Jurkat, Clone E6-1 (cell line): ENCODE data around the gene BAD.
A peak's percentile ranks its signal among the peaks of the same experiment; 100 is the strongest.

ENCODE experiments used
- DNase-seq: peaks from one replicate; pipeline ENCODE4 v3.0.0-alpha.2; 2011; ENCODE audit warnings: low read depth, low spot score
- H3K4me3 ChIP-seq: 2 replicates; pipeline ENCODE4 v1.5.1; 2011; ENCODE audit warnings: mild to moderate bottlenecking, low read length, control low read depth, moderate library complexity

BAD gene

DNA sequence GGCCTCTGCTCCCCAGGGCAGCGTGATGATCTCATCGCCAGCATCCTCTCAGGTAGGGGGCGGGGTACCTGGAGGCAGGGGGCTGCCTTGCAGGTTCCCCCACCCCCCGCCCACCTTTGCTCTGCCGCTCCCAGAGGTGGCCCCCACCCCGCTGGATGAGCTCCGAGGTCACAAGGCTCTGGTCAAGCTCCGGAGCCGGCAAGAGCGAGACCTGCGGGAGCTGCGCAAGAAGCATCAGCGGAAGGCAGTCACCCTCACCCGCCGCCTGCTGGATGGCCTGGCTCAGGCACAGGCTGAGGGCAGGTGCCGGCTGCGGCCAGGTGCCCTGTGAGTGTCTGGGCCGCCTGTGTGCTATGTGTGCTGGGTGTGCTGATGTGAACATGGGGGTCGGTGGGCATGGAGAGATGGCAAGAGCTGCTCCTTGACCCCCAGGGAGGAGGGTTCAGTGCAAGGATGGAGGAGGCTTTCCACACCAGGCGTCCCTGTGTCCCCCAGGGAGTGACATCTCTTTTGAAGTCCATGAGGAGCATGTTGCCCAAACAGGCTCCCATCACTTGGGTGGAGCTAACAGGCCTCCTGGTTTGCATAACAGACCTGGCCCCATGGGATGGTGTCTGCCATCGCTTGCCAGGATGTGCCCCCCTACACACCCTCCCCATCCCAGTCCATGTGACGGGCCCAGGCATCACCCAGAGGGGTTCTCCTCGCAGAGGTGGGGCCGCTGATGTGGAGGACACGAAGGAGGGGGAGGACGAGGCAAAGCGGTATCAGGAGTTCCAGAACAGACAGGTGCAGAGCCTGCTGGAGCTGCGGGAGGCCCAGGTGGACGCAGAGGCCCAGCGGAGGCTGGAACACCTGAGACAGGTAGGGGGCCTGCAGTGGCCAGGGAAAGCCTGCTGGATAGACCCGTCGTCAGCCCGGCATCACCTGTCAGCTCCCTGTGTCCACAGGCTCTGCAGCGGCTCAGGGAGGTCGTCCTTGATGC is 19.0 kb downstream of the BAD start:
- no peak for DNase-seq
- no peak overlapping the region for H3K4me3 ChIP-seq

GRCh38 chr11:64264371-64264852 is 20.1 kb downstream of the BAD start:
- H3K4me3 ChIP-seq = no peak overlapping the region
- DNase-seq = no peak

DNA sequence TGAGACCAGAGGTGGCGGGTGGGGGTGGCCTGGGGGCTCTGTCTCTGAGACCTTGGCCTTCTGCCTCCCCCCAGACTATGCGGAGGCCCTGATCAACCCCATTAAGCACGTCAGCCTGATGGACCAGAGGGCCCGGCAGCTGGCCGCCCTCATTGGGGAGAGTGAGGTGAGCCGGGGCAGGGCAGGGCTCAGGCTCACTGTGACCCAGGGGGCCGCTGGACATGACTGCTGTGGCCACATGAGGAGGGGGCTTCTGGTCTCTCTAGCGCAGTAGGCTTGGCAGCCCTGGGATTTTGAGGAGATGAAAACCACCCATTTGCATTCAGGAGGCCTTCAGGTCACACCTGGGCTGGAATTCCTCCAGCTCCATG is 20.5 kb downstream of the BAD start:
- no peak overlapping the region for H3K4me3 ChIP-seq
- no peak for DNase-seq

DNA sequence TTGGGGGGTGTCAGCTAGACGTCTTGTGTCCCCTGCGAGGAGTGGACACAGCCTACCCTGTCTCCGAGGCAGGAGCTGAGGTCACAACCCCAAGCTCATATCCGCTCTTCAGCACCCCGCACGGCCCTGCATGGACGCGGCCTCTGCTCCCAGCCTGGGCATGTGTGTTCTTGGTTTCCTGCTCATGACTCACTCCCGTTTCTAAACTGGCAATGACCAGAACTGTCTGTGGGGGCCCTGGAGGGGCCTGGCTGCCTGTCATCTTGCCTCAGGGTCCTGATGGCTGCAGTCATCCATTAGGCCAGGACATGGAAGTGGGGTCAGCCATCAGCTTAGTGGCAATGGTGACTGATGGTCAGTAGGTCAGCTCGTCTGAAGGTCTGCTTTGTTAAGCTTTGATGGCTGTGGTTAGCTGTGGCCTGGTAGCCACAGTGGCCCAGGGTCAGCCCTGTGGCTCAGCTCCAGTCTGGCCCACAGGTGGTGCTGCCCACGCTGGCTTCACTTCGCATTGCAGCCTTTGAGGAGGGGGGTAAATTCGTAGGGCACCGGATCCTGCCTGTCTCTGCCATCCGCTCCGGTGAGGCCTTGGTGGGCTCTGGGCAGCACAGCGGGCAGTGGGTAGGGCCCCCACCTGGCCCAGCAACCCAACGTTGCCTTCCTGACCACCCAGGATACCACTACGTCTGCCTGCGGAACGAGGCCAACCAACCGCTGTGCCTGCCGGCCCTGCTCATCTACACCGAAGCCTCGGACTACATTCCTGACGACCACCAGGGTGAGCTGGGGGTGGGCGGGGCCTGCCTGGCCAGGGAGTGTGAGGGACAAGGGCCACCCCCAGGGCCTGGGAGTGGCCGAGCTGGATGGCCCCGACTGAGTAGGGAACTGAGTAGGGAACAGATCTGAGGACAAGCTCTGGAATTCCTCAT is 21.2 kb downstream of the BAD start:
- DNase-seq = no peak
- H3K4me3 ChIP-seq = no peak overlapping the region

- no peak for DNase-seq
- H3K4me3 ChIP-seq = no peak overlapping the region
Observed at GRCh38 chr11:64262271-64263002, 22.0 kb downstream of the BAD start.

- no peak overlapping the region for H3K4me3 ChIP-seq
- no peak for DNase-seq
Observed at GRCh38 chr11:64261556-64262080, 22.8 kb downstream of the BAD start.

- H3K4me3 ChIP-seq = no peak overlapping the region
- no peak for DNase-seq
Observed at GRCh38 chr11:64260147-64260708, 24.2 kb downstream of the BAD start.

- no peak for DNase-seq
Observed at GRCh38 chr11:64259533-64260067, 24.9 kb downstream of the BAD start.

DNA sequence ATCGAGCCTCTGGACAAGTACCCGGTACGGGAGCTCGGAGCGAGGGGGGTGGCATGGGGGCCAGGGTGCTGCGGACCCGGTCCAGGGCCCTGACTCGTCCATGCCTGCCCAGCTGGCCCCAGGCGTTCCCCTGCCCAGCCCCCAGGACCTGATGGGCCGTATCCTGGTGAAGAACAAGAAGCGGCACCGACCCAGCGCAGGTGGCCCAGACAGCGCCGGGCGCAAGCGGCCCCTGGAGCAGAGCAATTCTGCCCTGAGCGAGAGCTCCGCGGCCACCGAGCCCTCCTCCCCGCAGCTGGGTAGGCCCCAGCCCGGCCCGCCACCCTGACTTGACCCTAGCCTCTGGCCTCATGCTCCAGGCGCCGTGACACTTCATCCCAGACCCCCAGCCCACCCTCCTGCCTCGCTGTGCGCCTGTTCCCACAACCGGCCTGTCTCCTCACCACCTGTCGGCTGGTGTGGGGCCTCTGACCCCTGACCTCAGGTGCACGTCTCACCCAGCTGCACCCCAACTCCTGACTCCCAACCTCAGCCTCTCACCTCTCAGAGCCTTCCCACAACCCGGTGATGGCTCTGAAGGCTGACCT is 25.4 kb downstream of the BAD start:
- no peak overlapping the region for H3K4me3 ChIP-seq
- no peak for DNase-seq

More at GRCh38 chr11:64259533-64260067, 24.9 kb downstream of the BAD start:
- no peak overlapping the region for H3K4me3 ChIP-seq

- no peak overlapping the region for H3K4me3 ChIP-seq
- DNase-seq = no peak
Observed at GRCh38 chr11:64258356-64258755, 26.1 kb downstream of the BAD start.

DNA sequence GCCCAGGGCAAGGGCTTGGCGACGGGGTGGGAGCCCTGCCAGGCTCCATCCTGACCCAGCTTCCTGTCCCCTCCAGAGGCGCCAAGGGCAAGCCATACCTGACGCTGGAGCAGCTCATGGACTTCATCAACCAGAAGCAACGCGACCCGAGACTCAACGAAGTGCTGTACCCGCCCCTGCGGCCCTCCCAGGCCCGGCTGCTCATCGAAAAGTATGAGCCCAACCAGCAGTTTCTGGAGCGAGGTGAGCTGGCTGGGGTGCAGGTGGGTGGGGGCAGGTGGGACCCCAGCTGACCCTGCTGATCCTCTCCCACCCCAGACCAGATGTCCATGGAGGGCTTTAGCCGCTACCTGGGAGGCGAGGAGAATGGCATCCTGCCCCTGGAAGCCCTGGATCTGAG is 28.2 kb downstream of the BAD start:
- H3K4me3 ChIP-seq = no peak overlapping the region
- DNase-seq = no peak

- H3K4me3 ChIP-seq = no peak overlapping the region
- no peak for DNase-seq
Observed at GRCh38 chr11:64255135-64256128, 29.0 kb downstream of the BAD start.

GRCh38 chr11:64254326-64254725 is 30.1 kb downstream of the BAD start:
- H3K4me3 ChIP-seq = no peak overlapping the region
- DNase-seq = no peak

DNA sequence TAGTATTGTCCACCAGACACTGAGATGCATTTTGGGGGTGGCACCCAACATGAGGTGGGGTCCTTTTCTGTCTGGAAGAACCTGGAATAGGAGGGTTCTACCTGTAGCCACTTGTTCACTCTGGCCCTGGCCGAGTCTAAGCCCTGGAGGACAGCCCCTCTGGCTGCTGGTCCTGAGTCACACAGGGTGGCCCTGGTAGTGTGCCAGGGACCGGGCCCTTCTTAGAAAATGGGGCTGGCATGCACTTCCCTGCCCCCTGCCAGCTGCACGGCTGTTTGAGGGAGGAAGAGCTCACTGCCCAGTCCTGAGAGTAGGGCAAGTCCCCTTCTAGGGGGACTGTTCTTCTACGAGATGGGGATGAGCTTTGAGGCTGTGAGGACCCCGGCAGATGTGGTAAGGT is 31.0 kb downstream of the BAD start:
- no peak for DNase-seq
- no peak overlapping the region for H3K4me3 ChIP-seq

GRCh38 chr11:64253043-64253442 is 31.4 kb downstream of the BAD start:
- no peak overlapping the region for H3K4me3 ChIP-seq

DNA sequence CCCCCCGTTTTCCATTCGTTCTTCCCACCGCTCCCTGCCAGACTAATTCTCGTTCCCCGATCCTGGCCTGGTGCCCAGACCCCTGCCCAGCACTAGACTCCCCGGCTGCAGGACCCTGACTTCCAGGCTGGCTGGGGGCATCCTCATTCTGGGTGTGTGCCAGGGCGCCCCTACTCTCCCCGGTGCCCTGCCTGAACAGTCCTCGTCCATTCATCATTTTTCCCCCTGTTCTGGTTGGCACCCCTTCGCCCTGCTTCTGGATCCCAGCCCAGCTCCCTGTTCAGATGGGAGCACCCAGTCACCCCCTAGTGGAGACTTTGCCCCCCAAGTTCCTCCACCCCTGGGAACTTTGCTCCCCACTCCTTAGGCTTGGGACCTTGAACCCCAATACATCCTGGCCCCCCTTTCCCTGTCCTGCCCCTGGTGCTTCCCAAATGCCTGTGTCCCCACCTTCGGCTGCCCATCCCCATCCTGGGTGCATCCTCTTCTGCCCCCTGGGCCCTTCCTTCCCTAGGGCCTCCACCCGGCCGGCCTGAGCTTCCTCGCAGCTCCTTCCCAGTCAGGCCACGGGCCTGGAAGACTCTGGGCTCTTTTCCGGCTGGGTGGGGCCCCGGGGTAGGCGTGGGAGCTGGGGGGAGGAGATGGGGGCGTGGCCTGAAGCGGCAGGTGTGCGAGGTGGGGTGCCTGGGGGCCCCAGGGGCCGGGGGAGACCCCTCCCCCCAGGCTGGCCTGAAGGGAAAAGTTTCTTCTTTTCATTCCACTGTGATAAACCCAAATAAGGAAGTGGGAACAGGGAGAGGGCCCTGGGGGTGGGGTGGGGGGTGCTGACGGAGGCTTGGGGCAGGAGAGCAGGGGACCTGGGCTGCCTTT is 32.2 kb downstream of the BAD start:
- DNase-seq = no peak
- peak overlapping the region; percentile 59 for H3K4me3 ChIP-seq

More at GRCh38 chr11:64253043-64253442, 31.4 kb downstream of the BAD start:
- DNase-seq = no peak
